Hepatocyte (in vitro differentiated cells): Measurements from ENCODE around the gene TP63. TPM values are rescaled to one million over a fixed set of nuclear protein-coding genes. Genes with fewer than 3 reads are reported as not detected.

Experiments
- DNase-seq: peaks from one replicate; pipeline ENCODE4 v3.0.0-alpha.2; 2016; ENCODE audit warnings: low spot score
- H2AFZ ChIP-seq: fragments of 200-600 bp; sonication (generic); 2 replicates; pipeline ENCODE4 v1.6.0; 2016; ENCODE audit warnings: antibody characterized with exemption, mild to moderate bottlenecking
- H3K27ac ChIP-seq: fragments of 200-600 bp; sonication (generic); 2 replicates; pipeline ENCODE4 v1.5.1; 2016; ENCODE audit warnings: mild to moderate bottlenecking
- H3K27me3 ChIP-seq: fragments of 200-600 bp; sonication (generic); 2 replicates; pipeline ENCODE4 v1.6.1; 2016
- H3K36me3 ChIP-seq: fragments of 200-600 bp; sonication (generic); replicated peaks from 2 replicates; pipeline ENCODE4 v1.5.1; 2016; ENCODE audit warnings: low read depth; ENCODE audit not compliant: insufficient read depth
- H3K4me1 ChIP-seq: fragments of 200-600 bp; sonication (generic); 2 replicates; pipeline ENCODE4 v1.5.1; 2016; ENCODE audit warnings: mild to moderate bottlenecking, moderate library complexity; ENCODE audit not compliant: insufficient read depth
- H3K4me2 ChIP-seq: fragments of 200-600 bp; sonication (generic); 2 replicates; pipeline ENCODE4 v1.6.0; 2016
- H3K4me3 ChIP-seq: fragments of 200-600 bp; sonication (generic); 2 replicates; pipeline ENCODE4 v1.5.1; 2016; ENCODE audit warnings: mild to moderate bottlenecking
- H3K79me2 ChIP-seq: fragments of 200-600 bp; sonication (generic); 2 replicates; pipeline ENCODE4 v1.6.0; 2017; ENCODE audit warnings: mild to moderate bottlenecking
- H3K9me2 ChIP-seq: fragments of 200-600 bp; sonication (generic); replicated peaks from 2 replicates; pipeline ENCODE4 v1.6.0; 2017; ENCODE audit warnings: mild to moderate bottlenecking; ENCODE audit not compliant: insufficient read depth
- H3K9me3 ChIP-seq: fragments of 200-600 bp; sonication (generic); 2 replicates; pipeline ENCODE4 v1.5.1; 2016; ENCODE audit warnings: low read depth, mild to moderate bottlenecking
- H4K20me1 ChIP-seq: fragments of 200-600 bp; sonication (generic); 2 replicates; pipeline ENCODE4 v1.6.0; 2016; ENCODE audit warnings: mild to moderate bottlenecking; ENCODE audit not compliant: insufficient read depth, poor library complexity, severe bottlenecking
- CTCF ChIP-seq: fragments of 200-600 bp; sonication (generic); IDR thresholded peaks from 2 replicates; pipeline ENCODE4 v1.5.1; 2016; ENCODE audit warnings: antibody characterized with exemption, mild to moderate bottlenecking; ENCODE audit not compliant: poor library complexity
- EZH2 ChIP-seq: fragments of 200-600 bp; sonication (generic); IDR thresholded peaks from 2 replicates; pipeline ENCODE4 v1.6.1; 2016; ENCODE audit warnings: antibody characterized with exemption, mild to moderate bottlenecking, borderline replicate concordance
- EZH2phosphoT487 ChIP-seq: fragments of 200-600 bp; sonication (generic); IDR thresholded peaks from one replicate; pipeline ENCODE4 v1.6.1; 2018; ENCODE audit warnings: antibody characterized with exemption, mild to moderate bottlenecking, low read depth, moderate library complexity; ENCODE audit not compliant: unreplicated experiment, severe bottlenecking
- WGBS: methylation state at CpG from one replicate; pipeline ENCODE4 v1.1.6; 2016; ENCODE audit warnings: low lambda C conversion rate; ENCODE audit errors: missing lambda C conversion rate; 5-methylcytosine and 5-hydroxymethylcytosine counted together
- polyA plus RNA-seq: library from polyadenylated mRNA; unstranded; fragments of >200 nt; fragmentation: Nextera tagmentation; extraction: Ambion mirVana; gene quantifications from 2 replicates; pipeline ENCODE4 v1.2.1, GENCODE V29; 2016
- total RNA-seq: library from RNA; depleted of rRNA; stranded (reverse); fragments of >200 nt; gene quantifications from 2 replicates; pipeline ENCODE4 v1.2.3, GENCODE V29; 2014

The TP63 gene
- total and polyA plus RNA-seq, 2 experiments from 2014 or later = 1.9 to 2.4 TPM

GRCh38 chr3:189781415-189781814, 150.2 kb downstream of the TP63 start:
- WGBS = 74% methylated on average over 6 of the region's 6 CpGs

GRCh38 chr3:189786479-189787064, 155.4 kb downstream of the TP63 start:
- Histone ChIP-seq H3K4me2 (no peak overlapping the region), H2AFZ (no peak overlapping the region), H3K9me2 (no peaks in the 10 kb centered on the region), H3K36me3 (no peaks in the 10 kb centered on the region), H3K4me1 (no peaks in the 10 kb centered on the region), H3K27ac (no peak overlapping the region), H3K79me2 (no peaks in the 10 kb centered on the region), H3K27me3 (no peaks in the 10 kb centered on the region), H3K4me3 (no peak overlapping the region), H4K20me1 (no peaks in the 10 kb centered on the region), H3K9me3 (no peaks in the 10 kb centered on the region)
- no peak for TF ChIP-seq EZH2
- TF ChIP-seq CTCF = no peak
- no peak for TF ChIP-seq EZH2phosphoT487
- DNase-seq = no peak
- 94% methylated on average over 8 of the region's 8 CpGs for WGBS

More at GRCh38 chr3:189781415-189781814, 150.2 kb downstream of the TP63 start:
- H3K9me3 ChIP-seq = no peaks in the 10 kb centered on the region
- H3K36me3 ChIP-seq = no peaks in the 10 kb centered on the region
- H3K27me3 ChIP-seq = no peaks in the 10 kb centered on the region
- H3K27ac ChIP-seq = no peak overlapping the region
- no peaks in the 10 kb centered on the region for H4K20me1 ChIP-seq
- no peaks in the 10 kb centered on the region for H3K79me2 ChIP-seq
- no peak for DNase-seq
- H2AFZ ChIP-seq = no peak overlapping the region
- no peaks in the 10 kb centered on the region for H3K4me1 ChIP-seq
- TF ChIP-seq EZH2phosphoT487 (no peak), CTCF (no peak), EZH2 (no peak)
- H3K4me3 ChIP-seq = no peak overlapping the region
- no peaks in the 10 kb centered on the region for H3K9me2 ChIP-seq
- H3K4me2 ChIP-seq = no peak overlapping the region

GRCh38 chr3:189787191-189787590, 156.0 kb downstream of the TP63 start:
- no peaks in the 10 kb centered on the region for H3K9me3 ChIP-seq
- H2AFZ ChIP-seq = no peak overlapping the region
- WGBS = 75% methylated on average over 3 of the region's 3 CpGs

More at GRCh38 chr3:189787191-189787590, 156.0 kb downstream of the TP63 start:
- Histone ChIP-seq H3K9me2 (no peaks in the 10 kb centered on the region), H3K4me1 (no peaks in the 10 kb centered on the region), H3K27ac (no peak overlapping the region), H3K79me2 (no peaks in the 10 kb centered on the region), H3K4me2 (no peak overlapping the region), H4K20me1 (no peaks in the 10 kb centered on the region), H3K4me3 (no peak overlapping the region), H3K27me3 (no peaks in the 10 kb centered on the region), H3K36me3 (no peaks in the 10 kb centered on the region)
- no peak for TF ChIP-seq CTCF
- TF ChIP-seq EZH2phosphoT487 = no peak
- TF ChIP-seq EZH2 = no peak
- no peak for DNase-seq
